Keratinocyte (primary cell): Measurements from ENCODE around the gene UNC13B. TPM values are rescaled to one million over a fixed set of nuclear protein-coding genes. Genes with fewer than 3 reads are reported as not detected.

Experiments used
- DNase-seq: peaks from one replicate; pipeline ENCODE4 v3.0.0-alpha.2; 2011; ENCODE audit warnings: low read depth, missing footprints, low spot score
- FAIRE-seq: peaks from 2 replicates; lab custom pipeline; 2011; peaks lifted over from hg19 to GRCh38; lab: Jason Lieb, UNC
- H2AFZ ChIP-seq: 2 replicates; pipeline ENCODE4 v1.6.0; 2012; ENCODE audit warnings: low read length, control low read depth, inconsistent platforms; ENCODE audit not compliant: control insufficient read depth
- H3K27ac ChIP-seq: 2 replicates; pipeline ENCODE4 v1.5.1; 2011; ENCODE audit warnings: low read length; ENCODE audit not compliant: control insufficient read depth, insufficient read depth
- H3K27me3 ChIP-seq: 3 replicates; pipeline ENCODE4 v1.6.0; 2011; ENCODE audit warnings: low read length; ENCODE audit not compliant: control insufficient read depth, insufficient read depth; ENCODE audit errors: extremely low read depth
- H3K36me3 ChIP-seq, 2 experiments: 2 replicates in 1 of 2; 3 replicates in 1 of 2; pipeline ENCODE4 v1.5.1; 2011; ENCODE audit warnings: low read length in 2 of 2, mild to moderate bottlenecking in 1 of 2; ENCODE audit not compliant: control insufficient read depth in 2 of 2, insufficient read depth in 2 of 2; ENCODE audit errors: extremely low read depth in 1 of 2
- H3K4me1 ChIP-seq: 3 replicates; pipeline ENCODE4 v1.5.1; 2011; ENCODE audit warnings: low read length; ENCODE audit not compliant: control insufficient read depth, insufficient read depth; ENCODE audit errors: extremely low read depth
- H3K4me2 ChIP-seq: 3 replicates; pipeline ENCODE4 v1.6.0; 2011; ENCODE audit warnings: low read depth, low read length; ENCODE audit not compliant: control insufficient read depth, insufficient read depth; ENCODE audit errors: extremely low read depth
- H3K4me3 ChIP-seq, 3 experiments: fragments of 200-600 bp in 1 of 3; sonication (generic) in 1 of 3; 2 replicates in 2 of 3; 3 replicates in 1 of 3; pipeline ENCODE4 v1.5.1; 2011 to 2016; ENCODE audit warnings: low read length in 3 of 3, mild to moderate bottlenecking in 3 of 3, control low read depth in 2 of 3, inconsistent platforms in 1 of 3, low read depth in 1 of 3, mixed read lengths in 1 of 3, mixed run types in 1 of 3, moderate library complexity in 1 of 3; ENCODE audit not compliant: control insufficient read depth in 2 of 3, insufficient read depth in 2 of 3; ENCODE audit errors: extremely low read depth in 1 of 3
- H3K79me2 ChIP-seq: 2 replicates; pipeline ENCODE4 v1.6.0; 2012; ENCODE audit warnings: low read length; ENCODE audit not compliant: control insufficient read depth, insufficient read depth
- H3K9ac ChIP-seq: 3 replicates; pipeline ENCODE4 v1.6.0; 2011; ENCODE audit warnings: low read length; ENCODE audit not compliant: control insufficient read depth, insufficient read depth; ENCODE audit errors: extremely low read depth
- H3K9me1 ChIP-seq: 3 replicates; pipeline ENCODE4 v1.6.0; 2011; ENCODE audit warnings: low read length; ENCODE audit not compliant: control insufficient read depth, insufficient read depth; ENCODE audit errors: extremely low read depth
- H3K9me3 ChIP-seq: 2 replicates; pipeline ENCODE4 v1.5.1; 2012; ENCODE audit warnings: low read depth, low read length; ENCODE audit not compliant: control insufficient read depth
- H4K20me1 ChIP-seq: 3 replicates; pipeline ENCODE4 v1.6.0; 2011; ENCODE audit warnings: low read length; ENCODE audit not compliant: control insufficient read depth, insufficient read depth; ENCODE audit errors: extremely low read depth
- EZH2 ChIP-seq: IDR thresholded peaks from one replicate; pipeline ENCODE4 v1.6.1; 2012; ENCODE audit warnings: inconsistent platforms, mild to moderate bottlenecking, low read length, moderate library complexity
- dilution Hi-C: fragments of 300-500 bp; cut with MboI; formaldehyde crosslinking; loops from one replicate; pipeline ENCODE4 v1.7.0; 2020; ENCODE audit warnings: low sequenced_read_pairs; ENCODE audit not compliant: extremely low pct_ligation_motif_present
- polyA plus RNA-seq, 5 experiments: library from polyadenylated mRNA; depleted of rRNA in 3 of 5; stranded (reverse) in 3 of 5; stranded (forward) in 1 of 5; unstranded in 1 of 5; fragments of >200 nt; gene quantifications; 1 replicate in 1 of 5; 2 replicates in 3 of 5; 3 replicates in 1 of 5; pipeline versions ENCODE4 v1.2.1 to v1.2.3, GENCODE V29; 2011 to 2012; ENCODE audit warnings: missing spikeins in 2 of 5, low read depth in 1 of 5, low replicate concordance in 1 of 5
- TF ChIP-seq, protein P1 (sequence below), 3 experiments: IDR thresholded peaks in 1 of 3; conservative IDR thresholded peaks in 1 of 3; optimal IDR thresholded peaks in 1 of 3; 2 replicates in 2 of 3; 3 replicates in 1 of 3; pipeline versions ENCODE3 to v1.5.1; 2011; ENCODE audit warnings: low read length in 3 of 3, mild to moderate bottlenecking in 3 of 3, moderate library complexity in 2 of 3, control low read depth in 1 of 3, inconsistent platforms in 1 of 3; ENCODE audit not compliant: insufficient read depth in 2 of 3; ENCODE audit errors: extremely low read depth in 1 of 3

Gene UNC13B
- polyA plus RNA-seq, 1 donor (not counting 4 experiments of a cell fraction or from before 2014, with no cell fraction given) = 9.3 TPM

DNA sequence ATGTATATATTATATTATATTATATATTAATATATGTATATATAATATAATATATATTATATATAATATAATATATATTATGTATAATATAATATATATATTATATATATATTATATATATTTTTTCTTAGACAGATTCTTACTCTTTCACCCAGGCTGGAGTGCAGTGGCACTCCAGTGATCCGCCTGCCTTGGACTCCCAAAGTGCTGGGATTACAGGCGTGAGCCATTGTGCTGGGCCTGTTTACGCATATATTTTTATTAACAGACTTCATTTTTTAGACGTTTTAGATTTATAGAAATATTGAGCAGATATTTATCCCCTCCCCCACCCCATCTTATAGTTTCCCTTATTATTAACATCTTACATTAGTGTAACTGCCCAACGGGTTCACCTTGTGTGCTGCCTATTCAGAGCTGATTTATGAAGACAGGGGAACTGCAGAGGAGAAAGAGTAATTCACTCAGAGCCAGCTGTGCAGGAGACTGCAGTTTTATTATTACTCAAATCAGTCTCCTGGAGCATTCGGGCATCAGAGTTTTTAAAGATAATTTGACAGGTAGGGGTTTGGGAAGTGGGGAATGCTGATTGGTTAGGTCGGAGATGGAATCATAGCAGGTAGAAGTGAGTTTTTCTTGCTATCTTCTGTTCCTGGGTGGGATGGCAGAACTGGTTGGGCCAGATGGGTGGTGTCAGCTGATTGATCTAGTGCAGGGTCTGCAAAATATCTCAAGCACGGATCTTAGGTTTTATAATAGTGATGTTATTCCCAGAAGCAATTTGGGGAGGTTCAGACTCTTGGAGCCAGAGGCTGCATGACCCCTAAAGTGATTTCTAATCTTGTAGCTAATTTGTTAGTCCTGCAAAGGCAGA is 93.4 kb downstream of the UNC13B start:
- no peaks in the 10 kb centered on the region for H3K9me1 ChIP-seq
- H3K27me3 ChIP-seq = no peaks in the 10 kb centered on the region
- dilution Hi-C loops = no loop called here
- H3K4me1 ChIP-seq = peaks cover 3% of the 10 kb centered on the region
- no peaks in the 10 kb centered on the region for H3K9me3 ChIP-seq
- TF ChIP-seq EZH2 = no peak
- TF ChIP-seq, protein P1, sequence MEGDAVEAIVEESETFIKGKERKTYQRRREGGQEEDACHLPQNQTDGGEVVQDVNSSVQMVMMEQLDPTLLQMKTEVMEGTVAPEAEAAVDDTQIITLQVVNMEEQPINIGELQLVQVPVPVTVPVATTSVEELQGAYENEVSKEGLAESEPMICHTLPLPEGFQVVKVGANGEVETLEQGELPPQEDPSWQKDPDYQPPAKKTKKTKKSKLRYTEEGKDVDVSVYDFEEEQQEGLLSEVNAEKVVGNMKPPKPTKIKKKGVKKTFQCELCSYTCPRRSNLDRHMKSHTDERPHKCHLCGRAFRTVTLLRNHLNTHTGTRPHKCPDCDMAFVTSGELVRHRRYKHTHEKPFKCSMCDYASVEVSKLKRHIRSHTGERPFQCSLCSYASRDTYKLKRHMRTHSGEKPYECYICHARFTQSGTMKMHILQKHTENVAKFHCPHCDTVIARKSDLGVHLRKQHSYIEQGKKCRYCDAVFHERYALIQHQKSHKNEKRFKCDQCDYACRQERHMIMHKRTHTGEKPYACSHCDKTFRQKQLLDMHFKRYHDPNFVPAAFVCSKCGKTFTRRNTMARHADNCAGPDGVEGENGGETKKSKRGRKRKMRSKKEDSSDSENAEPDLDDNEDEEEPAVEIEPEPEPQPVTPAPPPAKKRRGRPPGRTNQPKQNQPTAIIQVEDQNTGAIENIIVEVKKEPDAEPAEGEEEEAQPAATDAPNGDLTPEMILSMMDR (optimal IDR thresholded peaks at IDR 0.05 in 1 of 3, IDR thresholded peaks at IDR 0.05 in 1 of 3, conservative IDR thresholded peaks at IDR 0.05 in 1 of 3; ENCODE audit: extremely low read depth in 1 of 3, insufficient read depth in 2 of 3, low read length in 3 of 3) = no peak
- no peaks in the 10 kb centered on the region for H3K79me2 ChIP-seq
- H4K20me1 ChIP-seq = no peaks in the 10 kb centered on the region
- FAIRE-seq (no peak), DNase-seq (no peak)
- no peak overlapping the region for H3K4me2 ChIP-seq
- no peak overlapping the region for H3K4me3 ChIP-seq
- H2AFZ ChIP-seq = no peak overlapping the region
- H3K36me3 ChIP-seq = no peaks in the 10 kb centered on the region
- no peak overlapping the region for H3K27ac ChIP-seq
- H3K9ac ChIP-seq = no peak overlapping the region

DNA sequence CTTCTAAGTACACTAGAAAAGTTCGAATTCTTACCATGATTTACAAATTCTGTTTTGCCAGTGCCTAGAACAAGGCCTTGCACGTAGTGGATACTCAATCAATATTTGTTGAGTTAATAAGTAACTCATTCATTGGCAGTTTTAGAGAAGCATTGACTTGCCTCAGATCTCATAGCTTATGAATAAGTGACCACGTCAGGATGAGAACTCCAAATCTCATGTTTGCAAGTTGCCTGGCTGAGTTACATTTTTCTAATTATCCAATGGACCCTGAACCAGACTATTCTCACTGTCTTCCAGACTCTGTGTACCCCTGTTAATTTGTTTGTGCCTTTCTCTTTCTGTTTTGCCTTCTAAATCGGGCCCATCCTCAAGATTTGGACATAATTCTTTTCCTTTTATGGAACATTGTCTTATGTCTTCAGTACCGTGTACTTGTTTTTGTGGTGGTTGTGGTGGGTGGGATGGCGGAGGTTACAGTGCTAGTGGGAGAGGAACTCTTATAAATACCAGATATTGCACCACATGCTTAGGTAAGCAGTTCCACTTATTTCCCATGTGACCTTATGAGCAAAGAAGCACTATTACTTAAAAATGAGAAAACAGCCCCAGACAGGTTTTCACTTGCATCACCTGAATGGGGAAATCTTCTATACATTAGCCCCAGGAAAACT is 96.3 kb downstream of the UNC13B start:
- H3K27ac ChIP-seq = no peak overlapping the region
- H3K9ac ChIP-seq = no peak overlapping the region
- no peak overlapping the region for H2AFZ ChIP-seq
- no peaks in the 10 kb centered on the region for H3K27me3 ChIP-seq
- H3K9me3 ChIP-seq = no peaks in the 10 kb centered on the region
- peaks cover 3% of the 10 kb centered on the region for H3K4me1 ChIP-seq
- H3K4me3 ChIP-seq = no peak overlapping the region
- dilution Hi-C loops = no loop called here
- TF ChIP-seq EZH2 = no peak
- TF ChIP-seq, protein P1 (optimal IDR thresholded peaks at IDR 0.05 in 1 of 3, IDR thresholded peaks at IDR 0.05 in 1 of 3, conservative IDR thresholded peaks at IDR 0.05 in 1 of 3; ENCODE audit: extremely low read depth in 1 of 3, insufficient read depth in 2 of 3, low read length in 3 of 3) = no peak
- no peaks in the 10 kb centered on the region for H3K9me1 ChIP-seq
- DNase-seq = no peak
- FAIRE-seq = no peak
- H3K79me2 ChIP-seq = no peaks in the 10 kb centered on the region
- H4K20me1 ChIP-seq = no peaks in the 10 kb centered on the region
- H3K4me2 ChIP-seq = no peak overlapping the region
- H3K36me3 ChIP-seq = no peaks in the 10 kb centered on the region
